Measurements from ENCODE around the gene NUDT2.

- TF ChIP-seq CTCF (conservative IDR thresholded peaks at IDR 0.05; ENCODE audit: low read depth, low read length): peak; percentile 44
- no peak for TF ChIP-seq EZH2 (IDR thresholded peaks at IDR 0.05; ENCODE audit: low read length, unreplicated experiment)
- no peak for TF ChIP-seq EZH2phosphoT487 (IDR thresholded peaks at IDR 0.05; ENCODE audit: borderline replicate concordance, low read length)
These were observed 8.0 kb downstream of the NUDT2 start for GRCh38 chr9:34337403-34337802.
